ENCODE measurements around the gene HYDIN.

HYDIN gene

DNA sequence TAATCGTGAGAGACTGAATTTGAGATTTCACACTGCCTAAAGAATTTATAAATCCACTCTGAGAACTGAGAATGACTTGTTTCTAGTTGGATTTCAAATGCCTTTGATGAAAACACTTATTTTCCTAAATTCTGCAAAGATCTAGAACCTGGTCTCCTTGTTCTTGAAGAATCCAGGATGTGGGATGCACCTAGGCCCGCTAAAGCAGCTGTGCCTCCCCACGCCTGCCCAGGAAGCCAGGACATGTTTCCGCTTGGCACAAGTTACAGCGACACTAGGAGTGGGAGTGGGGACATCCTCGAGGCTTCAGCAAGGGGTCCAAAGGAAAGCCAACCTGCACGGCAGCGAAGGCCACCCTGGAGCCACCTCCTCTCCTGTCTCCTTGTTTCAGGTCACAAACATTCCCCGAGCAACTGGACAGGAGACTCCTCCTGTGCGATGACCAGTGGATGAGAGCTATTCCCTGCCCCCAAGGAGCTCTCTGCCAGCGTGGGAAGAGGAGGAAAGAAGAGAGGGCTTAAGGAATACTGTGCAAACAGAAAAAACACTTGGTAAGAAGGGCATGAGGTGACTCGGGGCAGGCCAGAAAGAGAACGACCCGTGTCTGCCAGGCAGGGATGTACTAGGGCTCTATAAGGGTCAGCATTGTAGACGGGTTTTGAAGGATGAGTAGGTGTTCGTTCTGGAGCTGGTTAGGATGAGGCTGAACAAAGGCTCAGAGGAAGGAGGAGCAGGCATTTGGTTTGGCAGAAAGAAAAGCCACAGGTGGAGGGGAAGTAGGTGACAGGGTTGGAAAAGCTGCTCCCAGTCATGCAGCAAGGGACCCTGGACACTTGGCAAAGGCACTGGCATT, 440.7 kb downstream of the HYDIN start:
- H3K27ac ChIP-seq: no peak overlapping the region
- no peak for TF ChIP-seq ZFX (IDR thresholded peaks at IDR 0.05)
- TF ChIP-seq, protein P1, sequence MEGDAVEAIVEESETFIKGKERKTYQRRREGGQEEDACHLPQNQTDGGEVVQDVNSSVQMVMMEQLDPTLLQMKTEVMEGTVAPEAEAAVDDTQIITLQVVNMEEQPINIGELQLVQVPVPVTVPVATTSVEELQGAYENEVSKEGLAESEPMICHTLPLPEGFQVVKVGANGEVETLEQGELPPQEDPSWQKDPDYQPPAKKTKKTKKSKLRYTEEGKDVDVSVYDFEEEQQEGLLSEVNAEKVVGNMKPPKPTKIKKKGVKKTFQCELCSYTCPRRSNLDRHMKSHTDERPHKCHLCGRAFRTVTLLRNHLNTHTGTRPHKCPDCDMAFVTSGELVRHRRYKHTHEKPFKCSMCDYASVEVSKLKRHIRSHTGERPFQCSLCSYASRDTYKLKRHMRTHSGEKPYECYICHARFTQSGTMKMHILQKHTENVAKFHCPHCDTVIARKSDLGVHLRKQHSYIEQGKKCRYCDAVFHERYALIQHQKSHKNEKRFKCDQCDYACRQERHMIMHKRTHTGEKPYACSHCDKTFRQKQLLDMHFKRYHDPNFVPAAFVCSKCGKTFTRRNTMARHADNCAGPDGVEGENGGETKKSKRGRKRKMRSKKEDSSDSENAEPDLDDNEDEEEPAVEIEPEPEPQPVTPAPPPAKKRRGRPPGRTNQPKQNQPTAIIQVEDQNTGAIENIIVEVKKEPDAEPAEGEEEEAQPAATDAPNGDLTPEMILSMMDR (conservative IDR thresholded peaks at IDR 0.05): no peak

DNA sequence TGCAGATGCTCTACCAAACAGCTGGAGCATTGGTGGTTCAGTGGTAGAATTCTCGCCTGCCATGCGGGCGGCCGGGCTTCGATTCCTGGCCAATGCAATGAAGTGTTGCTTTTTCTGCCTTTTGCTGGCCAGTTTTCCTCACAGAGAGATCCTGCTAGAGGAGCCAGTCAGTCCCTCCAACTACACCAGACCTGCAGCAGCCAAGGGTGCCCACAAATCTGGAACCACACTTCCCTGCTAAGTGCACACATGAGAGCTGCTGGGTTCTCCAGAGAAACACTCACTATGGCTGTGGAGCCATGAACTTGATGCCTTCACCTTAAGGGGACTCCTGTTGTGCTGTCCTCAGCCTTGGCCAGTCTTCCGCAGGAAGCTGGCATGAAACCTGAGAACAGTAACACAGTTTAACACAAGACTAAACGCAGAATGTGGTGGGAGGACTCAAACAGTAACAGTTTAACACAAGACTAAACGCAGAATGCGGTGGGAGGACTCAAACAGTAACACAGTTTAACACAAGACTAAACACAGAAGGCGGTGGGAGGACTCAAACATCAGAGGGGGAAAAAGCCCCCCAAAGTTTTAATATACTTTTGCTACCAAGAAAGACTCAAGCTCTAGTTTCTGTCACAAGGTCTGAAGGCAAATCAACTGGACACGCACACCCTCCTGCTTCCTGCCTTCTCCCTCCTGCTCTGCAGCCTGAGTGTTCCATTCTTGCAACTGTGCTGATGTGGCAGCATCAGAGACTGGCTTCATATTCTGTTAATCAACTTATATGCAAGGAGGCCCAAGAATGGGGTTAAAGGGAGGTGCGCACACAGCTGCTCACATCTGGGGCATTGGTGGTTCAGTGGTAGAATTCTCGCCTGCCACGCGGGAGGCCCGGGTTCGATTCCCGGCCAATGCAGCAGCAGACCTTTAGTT, 441.6 kb downstream of the HYDIN start:
- no peak overlapping the region for H3K27ac ChIP-seq
- TF ChIP-seq ZFX (IDR thresholded peaks at IDR 0.05): no peak
- TF ChIP-seq, protein P1 (conservative IDR thresholded peaks at IDR 0.05): no peak

- H3K27ac ChIP-seq: no peak overlapping the region
- no peak for TF ChIP-seq ZFX (IDR thresholded peaks at IDR 0.05)
- TF ChIP-seq, protein P1 (conservative IDR thresholded peaks at IDR 0.05): no peak
Measured at GRCh38 chr16:70786020-70786755, 444.3 kb downstream of the HYDIN start.

DNA sequence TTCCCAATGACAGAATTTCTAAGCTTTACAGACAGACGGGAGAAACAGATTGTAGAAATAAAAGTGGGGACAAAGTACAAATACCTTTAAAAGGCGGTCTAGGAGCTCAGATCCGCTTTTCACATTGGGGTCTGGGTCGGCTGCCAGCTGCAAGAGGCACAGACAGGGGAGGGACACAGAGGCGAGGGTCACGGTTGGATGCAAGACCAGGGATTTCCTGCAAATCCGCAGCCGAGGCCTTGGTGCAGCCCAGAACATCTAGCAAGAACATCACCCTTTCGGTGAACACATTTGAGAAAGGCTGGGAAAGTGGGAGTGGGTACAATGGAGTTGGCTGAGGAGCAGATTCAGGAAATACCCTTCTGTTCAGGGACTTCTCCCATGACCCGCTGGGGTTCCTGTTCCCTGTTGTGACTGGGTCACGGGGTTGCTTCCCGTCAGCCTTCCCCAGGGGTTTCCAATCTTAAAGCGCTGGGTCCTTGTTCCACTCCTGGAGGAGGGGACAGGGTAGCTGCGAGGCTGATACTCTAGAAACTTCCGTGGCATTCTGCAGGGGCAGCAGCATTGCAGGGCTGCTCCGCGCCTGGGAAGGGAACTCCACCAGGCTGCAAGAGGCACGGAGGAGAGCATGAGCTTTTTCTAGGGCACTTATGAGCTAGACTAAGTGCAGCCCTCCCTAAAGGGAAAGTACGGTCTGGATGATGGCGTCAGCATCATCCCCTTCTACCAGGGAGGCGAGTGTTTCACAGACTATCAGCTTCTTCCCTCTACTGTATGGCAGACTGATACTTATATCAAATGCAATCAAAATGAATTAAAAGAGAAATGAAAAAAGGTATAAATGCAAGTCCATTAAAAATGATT, 445.6 kb downstream of the HYDIN start:
- H3K27ac ChIP-seq: no peak overlapping the region
- TF ChIP-seq, protein P1 (conservative IDR thresholded peaks at IDR 0.05): no peak
- no peak for TF ChIP-seq ZFX (IDR thresholded peaks at IDR 0.05)

DNA sequence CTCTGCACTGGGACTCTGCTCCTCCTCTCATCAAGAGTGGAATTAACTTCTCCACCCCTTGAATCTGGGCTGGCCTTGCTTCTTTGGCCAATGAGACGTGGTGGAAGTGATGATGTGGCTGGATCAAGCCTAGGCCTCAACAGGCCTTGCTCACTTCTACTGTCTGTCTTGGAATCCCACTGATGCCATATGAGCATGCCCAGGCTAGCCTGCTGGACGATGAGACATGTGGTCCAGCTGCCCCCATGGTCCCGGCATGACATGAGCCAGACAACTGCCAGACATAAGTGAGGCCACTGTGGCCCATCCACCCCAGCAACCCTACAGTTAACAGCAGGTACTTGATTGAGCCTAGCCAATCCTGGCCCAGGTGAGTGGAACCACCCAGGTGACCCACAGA, 448.3 kb downstream of the HYDIN start:
- no peak for TF ChIP-seq ZFX (IDR thresholded peaks at IDR 0.05)
- TF ChIP-seq, protein P1 (conservative IDR thresholded peaks at IDR 0.05): no peak
- H3K27ac ChIP-seq: no peak overlapping the region

GRCh38 chr16:70781800-70782199, 448.7 kb downstream of the HYDIN start:
- TF ChIP-seq, protein P1 (conservative IDR thresholded peaks at IDR 0.05): no peak
- TF ChIP-seq ZFX (IDR thresholded peaks at IDR 0.05): no peak
- no peak overlapping the region for H3K27ac ChIP-seq
